IMR-90 (cell line): ENCODE measurements around the gene RAD51B.
A peak's percentile ranks its signal among the peaks of the same experiment; 100 is the strongest.

Experiments
- BHLHE40 ChIP-seq: fragments of 150-350 bp; IDR thresholded peaks from 2 replicates; pipeline ENCODE4 v1.6.1; 2016; ENCODE audit warnings: mild to moderate bottlenecking, low read depth, low read length
- FOS ChIP-seq: fragments of 150-350 bp; IDR thresholded peaks from 2 replicates; pipeline ENCODE4 v1.6.1; 2016; ENCODE audit warnings: low read depth, low read length
- NFE2L2 ChIP-seq: fragments of 150-350 bp; IDR thresholded peaks from 2 replicates; pipeline ENCODE4 v1.6.1; 2016; ENCODE audit warnings: low read depth, mild to moderate bottlenecking, low read length
- POLR2A ChIP-seq: IDR thresholded peaks from 2 replicates; pipeline ENCODE4 v1.6.1; 2012; ENCODE audit warnings: mild to moderate bottlenecking, low read depth, low read length
- TF ChIP-seq, protein P1 (sequence below): conservative IDR thresholded peaks from 2 replicates; pipeline ENCODE4 v1.5.1; 2012; ENCODE audit warnings: mild to moderate bottlenecking, low read depth, low read length, improper control_type of control experiment

DNA sequence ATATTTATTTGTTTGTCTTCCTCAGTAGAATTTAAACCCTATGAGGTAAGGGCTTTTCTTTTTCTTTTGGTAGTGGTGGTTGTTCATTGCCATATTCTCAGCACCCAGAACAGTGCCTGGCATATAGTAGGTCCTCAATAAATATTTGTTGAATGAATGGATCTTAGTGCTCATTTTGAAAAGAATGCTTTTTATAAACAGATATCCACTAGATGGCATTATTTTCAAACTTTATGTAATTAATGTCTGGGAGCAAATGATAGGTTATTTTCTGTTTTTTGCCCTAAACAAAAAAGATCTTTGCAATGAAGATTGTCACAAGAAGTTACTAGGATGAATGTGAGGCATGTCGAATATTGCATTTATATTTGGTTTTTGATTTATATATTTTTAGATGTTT is 64.1 kb downstream of the RAD51B start:
- TF ChIP-seq, protein P1, sequence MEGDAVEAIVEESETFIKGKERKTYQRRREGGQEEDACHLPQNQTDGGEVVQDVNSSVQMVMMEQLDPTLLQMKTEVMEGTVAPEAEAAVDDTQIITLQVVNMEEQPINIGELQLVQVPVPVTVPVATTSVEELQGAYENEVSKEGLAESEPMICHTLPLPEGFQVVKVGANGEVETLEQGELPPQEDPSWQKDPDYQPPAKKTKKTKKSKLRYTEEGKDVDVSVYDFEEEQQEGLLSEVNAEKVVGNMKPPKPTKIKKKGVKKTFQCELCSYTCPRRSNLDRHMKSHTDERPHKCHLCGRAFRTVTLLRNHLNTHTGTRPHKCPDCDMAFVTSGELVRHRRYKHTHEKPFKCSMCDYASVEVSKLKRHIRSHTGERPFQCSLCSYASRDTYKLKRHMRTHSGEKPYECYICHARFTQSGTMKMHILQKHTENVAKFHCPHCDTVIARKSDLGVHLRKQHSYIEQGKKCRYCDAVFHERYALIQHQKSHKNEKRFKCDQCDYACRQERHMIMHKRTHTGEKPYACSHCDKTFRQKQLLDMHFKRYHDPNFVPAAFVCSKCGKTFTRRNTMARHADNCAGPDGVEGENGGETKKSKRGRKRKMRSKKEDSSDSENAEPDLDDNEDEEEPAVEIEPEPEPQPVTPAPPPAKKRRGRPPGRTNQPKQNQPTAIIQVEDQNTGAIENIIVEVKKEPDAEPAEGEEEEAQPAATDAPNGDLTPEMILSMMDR: peak; percentile 53
- TF ChIP-seq BHLHE40 (no peak), POLR2A (no peak), NFE2L2 (no peak), FOS (no peak)
